HG03457 (cell line): Measurements from ENCODE around the gene KRTAP5-10.
"Not testable (repeated sequence)": the region's sequence is repeated elsewhere in the genome, so short reads cannot be mapped to it uniquely, and the experiment has no call there.

Source experiments
- ATAC-seq: cut with Tn5 transposase; IDR thresholded peaks from one replicate; pipeline ENCODE4 v1.9.1; 2021; ENCODE audit warnings: moderate number of reproducible peaks; ENCODE audit not compliant: unreplicated experiment

Gene KRTAP5-10

GRCh38 chr11:71571101-71571850 lies 5.9 kb downstream of the KRTAP5-10 start:
- not testable (repeated sequence) for ATAC-seq

- no peak for ATAC-seq
Measured at GRCh38 chr11:71572811-71573210, 7.4 kb downstream of the KRTAP5-10 start.

GRCh38 chr11:71574418-71574817 lies 9.1 kb downstream of the KRTAP5-10 start:
- no peak for ATAC-seq

- no peak for ATAC-seq
Measured at GRCh38 chr11:71575723-71576424, 10.5 kb downstream of the KRTAP5-10 start.

GRCh38 chr11:71576688-71577465 lies 11.5 kb downstream of the KRTAP5-10 start:
- not testable (repeated sequence) for ATAC-seq

GRCh38 chr11:71577469-71578004 lies 12.2 kb downstream of the KRTAP5-10 start:
- no peak for ATAC-seq

- not testable (repeated sequence) for ATAC-seq
Measured at GRCh38 chr11:71579513-71579912, 14.2 kb downstream of the KRTAP5-10 start.

- no peak for ATAC-seq
Measured at GRCh38 chr11:71580057-71581003, 15.0 kb downstream of the KRTAP5-10 start.

- ATAC-seq = no peak
Measured at GRCh38 chr11:71581826-71582225, 16.5 kb downstream of the KRTAP5-10 start.

- ATAC-seq = no peak
Measured at GRCh38 chr11:71582309-71582895, 17.0 kb downstream of the KRTAP5-10 start, which contains the start of gene KRTAP5-11. Gene KRTAP5-11 (minus strand): TSS chr11:71582875. CDS start chr11:71582837, 38 bp downstream.

- ATAC-seq = not testable (repeated sequence)
Measured at GRCh38 chr11:71582969-71583368, 17.6 kb downstream of the KRTAP5-10 start.

- ATAC-seq = not testable (repeated sequence)
Measured at GRCh38 chr11:71585673-71586072, 20.3 kb downstream of the KRTAP5-10 start.

GRCh38 chr11:71588314-71588713 lies 23.0 kb downstream of the KRTAP5-10 start:
- ATAC-seq = not testable (repeated sequence)

- ATAC-seq = not testable (repeated sequence)
Measured at GRCh38 chr11:71588822-71589545, 23.6 kb downstream of the KRTAP5-10 start.

- ATAC-seq = not testable (repeated sequence)
Measured at GRCh38 chr11:71589546-71589920, 24.2 kb downstream of the KRTAP5-10 start.

GRCh38 chr11:71603221-71603620 lies 37.9 kb downstream of the KRTAP5-10 start:
- ATAC-seq = not testable (repeated sequence)

- not testable (repeated sequence) for ATAC-seq
Measured at GRCh38 chr11:71604798-71605488, 39.6 kb downstream of the KRTAP5-10 start.

GRCh38 chr11:71606853-71607519 lies 41.6 kb downstream of the KRTAP5-10 start:
- ATAC-seq = not testable (repeated sequence)
